ENCODE results near the gene ZDHHC8.

ZDHHC8 gene

DNA sequence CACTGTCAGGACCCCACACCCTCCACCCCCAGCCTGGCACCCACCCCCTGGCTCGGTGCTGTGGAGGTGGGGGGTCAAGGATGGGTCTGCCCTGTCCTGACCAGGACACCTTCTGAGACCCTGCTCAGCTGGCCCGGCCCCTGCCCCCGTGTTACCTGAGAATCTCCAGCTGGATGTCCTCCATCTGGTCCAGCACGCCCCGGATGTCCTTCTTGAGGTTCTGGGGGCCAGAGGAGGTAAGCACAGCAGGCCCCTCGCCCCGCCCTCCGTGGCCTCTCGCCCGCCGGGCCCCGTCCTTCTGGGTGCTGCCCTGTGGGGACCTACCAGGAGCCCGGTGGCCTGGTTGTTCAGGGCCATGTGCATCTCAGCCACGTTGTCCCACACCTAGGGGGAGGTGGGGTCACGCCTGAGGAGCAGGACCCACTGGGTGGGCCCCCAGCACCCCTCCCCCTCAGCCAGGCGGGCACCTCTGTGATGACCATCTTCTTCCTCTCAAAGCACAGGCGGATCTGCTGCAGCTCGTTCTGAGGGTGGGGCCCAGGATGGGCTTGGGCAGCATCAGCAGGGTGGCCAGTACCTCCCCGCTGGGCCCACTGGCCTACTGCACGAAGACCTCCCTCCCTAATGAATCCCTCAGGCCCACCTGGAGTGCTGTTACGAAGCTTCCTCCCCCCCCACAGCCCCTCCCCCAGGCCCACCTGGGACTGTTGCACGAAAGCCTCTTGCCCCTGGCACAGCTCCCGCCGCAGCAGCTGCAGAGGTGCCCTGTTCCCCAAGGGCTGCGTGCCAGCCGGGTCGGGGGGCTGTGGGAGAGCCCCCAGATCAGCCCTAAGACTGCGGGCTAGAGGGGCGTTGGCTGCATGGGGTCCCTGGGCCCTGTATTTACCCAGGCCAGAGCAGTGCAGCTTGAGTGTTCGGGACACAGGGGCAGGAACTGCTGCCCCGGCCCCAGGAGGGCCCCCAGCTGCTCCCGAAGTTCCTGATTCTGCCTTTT, 17.9 kb downstream of the ZDHHC8 start:
- H3K4me3 ChIP-seq (ENCODE audit: low read depth, low read length), result no peak overlapping the region
- no peak for DNase-seq (ENCODE audit: low read depth)
- TF ChIP-seq MYC (IDR thresholded peaks at IDR 0.05; ENCODE audit: low read depth, low read length) (no peak), POLR2A (IDR thresholded peaks at IDR 0.05; ENCODE audit: extremely low read depth, insufficient read length) (no peak)
- TF ChIP-seq, protein P1, sequence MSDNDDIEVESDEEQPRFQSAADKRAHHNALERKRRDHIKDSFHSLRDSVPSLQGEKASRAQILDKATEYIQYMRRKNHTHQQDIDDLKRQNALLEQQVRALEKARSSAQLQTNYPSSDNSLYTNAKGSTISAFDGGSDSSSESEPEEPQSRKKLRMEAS (IDR thresholded peaks at IDR 0.05; ENCODE audit: low read depth, low read length), result no peak
- TF ChIP-seq, protein P2, sequence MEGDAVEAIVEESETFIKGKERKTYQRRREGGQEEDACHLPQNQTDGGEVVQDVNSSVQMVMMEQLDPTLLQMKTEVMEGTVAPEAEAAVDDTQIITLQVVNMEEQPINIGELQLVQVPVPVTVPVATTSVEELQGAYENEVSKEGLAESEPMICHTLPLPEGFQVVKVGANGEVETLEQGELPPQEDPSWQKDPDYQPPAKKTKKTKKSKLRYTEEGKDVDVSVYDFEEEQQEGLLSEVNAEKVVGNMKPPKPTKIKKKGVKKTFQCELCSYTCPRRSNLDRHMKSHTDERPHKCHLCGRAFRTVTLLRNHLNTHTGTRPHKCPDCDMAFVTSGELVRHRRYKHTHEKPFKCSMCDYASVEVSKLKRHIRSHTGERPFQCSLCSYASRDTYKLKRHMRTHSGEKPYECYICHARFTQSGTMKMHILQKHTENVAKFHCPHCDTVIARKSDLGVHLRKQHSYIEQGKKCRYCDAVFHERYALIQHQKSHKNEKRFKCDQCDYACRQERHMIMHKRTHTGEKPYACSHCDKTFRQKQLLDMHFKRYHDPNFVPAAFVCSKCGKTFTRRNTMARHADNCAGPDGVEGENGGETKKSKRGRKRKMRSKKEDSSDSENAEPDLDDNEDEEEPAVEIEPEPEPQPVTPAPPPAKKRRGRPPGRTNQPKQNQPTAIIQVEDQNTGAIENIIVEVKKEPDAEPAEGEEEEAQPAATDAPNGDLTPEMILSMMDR (IDR thresholded peaks at IDR 0.05; ENCODE audit: low read depth, low read length), result no peak

DNA sequence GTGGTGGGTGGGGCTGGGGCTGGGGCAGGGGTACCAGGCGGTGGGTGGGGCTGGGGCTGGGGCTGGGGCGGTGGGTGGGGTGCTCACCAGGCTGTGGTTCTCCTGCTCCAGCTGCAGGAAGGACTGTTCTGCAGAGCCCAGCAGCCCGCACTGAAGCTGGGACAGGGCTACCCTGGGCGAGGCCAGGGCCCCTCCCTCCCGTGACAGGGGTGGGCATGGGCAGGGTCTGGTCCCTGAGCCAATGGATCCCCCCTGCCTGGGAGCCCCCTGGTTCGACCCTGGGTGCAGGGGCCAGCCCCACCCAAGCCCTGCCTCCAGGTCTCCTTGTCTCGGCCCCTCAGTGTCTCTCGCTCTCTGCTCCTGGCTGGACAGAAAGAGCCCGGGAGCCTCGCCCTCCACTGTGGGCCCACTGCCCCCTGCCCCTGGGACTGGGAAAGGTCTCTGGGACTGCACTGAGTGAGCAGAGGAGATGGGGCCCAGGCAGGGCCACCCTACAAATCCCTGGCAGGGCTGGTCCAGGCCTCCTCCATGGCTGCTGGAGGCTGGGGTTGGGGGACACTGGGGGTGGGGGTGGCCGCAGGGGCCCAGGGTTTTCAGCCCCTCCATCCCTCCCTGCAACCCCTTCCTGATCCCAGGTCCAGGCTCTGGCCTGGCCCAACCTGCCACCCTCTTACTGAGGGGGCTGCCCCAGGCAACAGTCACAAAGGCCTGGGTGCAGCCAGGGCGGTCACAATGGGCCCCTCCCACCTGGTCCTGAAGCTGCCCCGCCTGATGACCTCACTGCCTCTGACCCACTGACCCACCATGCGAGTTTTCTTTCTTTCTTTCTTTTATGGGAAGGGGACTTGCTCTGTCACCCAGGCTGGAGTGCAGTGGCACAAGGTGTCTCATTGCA, 19.0 kb downstream of the ZDHHC8 start, which contains the start of gene CCDC188:
Gene CCDC188, minus strand, starts transcription at position 675 of the 895 bp plus-strand sequence. Its CDS starts 69 bp downstream, at position 606.
- TF ChIP-seq MYC (IDR thresholded peaks at IDR 0.05; ENCODE audit: low read depth, low read length) (no peak), POLR2A (IDR thresholded peaks at IDR 0.05; ENCODE audit: extremely low read depth, insufficient read length) (no peak)
- TF ChIP-seq, protein P2 (IDR thresholded peaks at IDR 0.05; ENCODE audit: low read depth, low read length), result no peak
- TF ChIP-seq, protein P1 (IDR thresholded peaks at IDR 0.05; ENCODE audit: low read depth, low read length), result no peak
- H3K4me3 ChIP-seq (ENCODE audit: low read depth, low read length), result no peak within 1 kb of the TSS
- DNase-seq (ENCODE audit: low read depth), result no peak

DNA sequence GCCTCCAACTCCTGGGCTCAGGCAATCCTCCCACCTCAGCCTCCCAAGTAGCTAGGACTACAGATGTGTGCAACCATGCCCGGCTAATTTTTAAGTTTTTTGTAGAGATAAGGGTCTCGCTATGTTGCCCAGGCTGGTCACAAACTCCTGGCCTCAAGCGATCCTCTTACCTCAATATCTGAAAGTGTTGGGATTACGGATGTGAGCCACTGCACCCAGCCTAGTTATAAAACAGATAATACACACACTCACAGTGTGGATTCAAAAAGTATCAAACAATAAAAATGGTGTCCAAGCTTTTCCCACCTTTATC, 19.6 kb downstream of the ZDHHC8 start:
- TF ChIP-seq MYC (IDR thresholded peaks at IDR 0.05; ENCODE audit: low read depth, low read length), result no peak
- TF ChIP-seq, protein P1 (IDR thresholded peaks at IDR 0.05; ENCODE audit: low read depth, low read length), result no peak
- no peak for TF ChIP-seq POLR2A (IDR thresholded peaks at IDR 0.05; ENCODE audit: extremely low read depth, insufficient read length)
- TF ChIP-seq, protein P2 (IDR thresholded peaks at IDR 0.05; ENCODE audit: low read depth, low read length), result no peak
- no peak for DNase-seq (ENCODE audit: low read depth)

DNA sequence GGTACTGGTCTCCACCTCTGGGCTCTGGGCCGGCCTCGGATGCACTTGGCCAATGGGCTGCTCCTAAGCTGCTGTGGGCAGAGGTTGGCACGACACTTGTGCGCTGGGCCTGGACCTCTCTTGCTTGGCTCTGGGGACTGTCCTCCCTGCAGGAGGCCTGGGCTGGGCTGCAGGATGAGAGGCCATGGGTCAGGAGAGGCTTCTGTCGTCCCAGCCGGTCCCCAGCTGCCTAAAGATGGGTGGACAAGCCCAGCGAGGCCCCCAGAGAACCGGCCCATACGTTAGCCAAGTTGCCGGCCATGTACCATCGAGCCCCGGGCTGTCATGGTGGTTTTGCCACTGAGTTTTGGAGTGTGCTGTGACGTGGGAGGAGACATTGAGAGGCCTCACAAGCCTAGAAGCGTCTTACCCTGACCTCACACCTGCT, 20.9 kb downstream of the ZDHHC8 start:
- H3K4me3 ChIP-seq (ENCODE audit: low read depth, low read length), result no peak overlapping the region
- DNase-seq (ENCODE audit: low read depth), result no peak
- TF ChIP-seq MYC (IDR thresholded peaks at IDR 0.05; ENCODE audit: low read depth, low read length), result no peak
- TF ChIP-seq, protein P1 (IDR thresholded peaks at IDR 0.05; ENCODE audit: low read depth, low read length), result no peak
- TF ChIP-seq, protein P2 (IDR thresholded peaks at IDR 0.05; ENCODE audit: low read depth, low read length), result no peak
- no peak for TF ChIP-seq POLR2A (IDR thresholded peaks at IDR 0.05; ENCODE audit: extremely low read depth, insufficient read length)

More for the DNA sequence above, 19.6 kb downstream of the ZDHHC8 start:
- H3K4me3 ChIP-seq (ENCODE audit: low read depth, low read length), result no peak overlapping the region

DNA sequence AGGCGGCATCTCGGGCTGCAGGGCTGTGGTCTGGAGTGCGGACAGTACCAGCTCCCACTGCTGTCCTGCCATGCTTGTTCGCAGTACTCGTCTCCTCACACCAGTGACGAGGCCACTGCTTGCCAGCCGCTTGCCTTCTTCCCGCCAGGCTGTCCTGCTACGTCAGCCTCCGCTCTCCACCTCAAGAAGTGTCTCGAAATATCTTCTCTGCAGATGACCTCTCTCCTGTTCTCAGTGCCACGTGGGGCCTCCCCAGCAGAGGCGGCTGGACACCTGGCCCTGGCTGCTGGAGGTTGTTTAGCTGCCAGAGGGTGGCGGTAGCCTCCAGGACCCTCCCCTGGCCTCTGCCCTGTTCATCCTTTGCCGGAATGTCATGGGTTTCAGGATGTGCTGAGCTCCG, 22.3 kb downstream of the ZDHHC8 start:
- TF ChIP-seq MYC (IDR thresholded peaks at IDR 0.05; ENCODE audit: low read depth, low read length) (no peak), POLR2A (IDR thresholded peaks at IDR 0.05; ENCODE audit: extremely low read depth, insufficient read length) (no peak)
- TF ChIP-seq, protein P2 (IDR thresholded peaks at IDR 0.05; ENCODE audit: low read depth, low read length), result no peak
- TF ChIP-seq, protein P1 (IDR thresholded peaks at IDR 0.05; ENCODE audit: low read depth, low read length), result no peak
- no peak overlapping the region for H3K4me3 ChIP-seq (ENCODE audit: low read depth, low read length)
- no peak for DNase-seq (ENCODE audit: low read depth)
